ENCODE results near the gene DDX41. TPM values are rescaled to one million over a fixed set of nuclear protein-coding genes. Genes with fewer than 3 reads are reported as not detected.

Gene DDX41
- total RNA-seq, 3 donors from 2014 or later, result 65.3 to 79.2 (median 79.0) TPM

- Histone ChIP-seq H3K36me3 (ENCODE audit: low read depth) (no peaks in the 10 kb centered on the region), H3K9me3 (no peaks in the 10 kb centered on the region), H3K4me1 (ENCODE audit: low read depth) (peaks cover 29% of the 10 kb centered on the region), H3K4me3 (no peak overlapping the region)
- peak; percentile 26 for ATAC-seq
- TF ChIP-seq, protein P1, sequence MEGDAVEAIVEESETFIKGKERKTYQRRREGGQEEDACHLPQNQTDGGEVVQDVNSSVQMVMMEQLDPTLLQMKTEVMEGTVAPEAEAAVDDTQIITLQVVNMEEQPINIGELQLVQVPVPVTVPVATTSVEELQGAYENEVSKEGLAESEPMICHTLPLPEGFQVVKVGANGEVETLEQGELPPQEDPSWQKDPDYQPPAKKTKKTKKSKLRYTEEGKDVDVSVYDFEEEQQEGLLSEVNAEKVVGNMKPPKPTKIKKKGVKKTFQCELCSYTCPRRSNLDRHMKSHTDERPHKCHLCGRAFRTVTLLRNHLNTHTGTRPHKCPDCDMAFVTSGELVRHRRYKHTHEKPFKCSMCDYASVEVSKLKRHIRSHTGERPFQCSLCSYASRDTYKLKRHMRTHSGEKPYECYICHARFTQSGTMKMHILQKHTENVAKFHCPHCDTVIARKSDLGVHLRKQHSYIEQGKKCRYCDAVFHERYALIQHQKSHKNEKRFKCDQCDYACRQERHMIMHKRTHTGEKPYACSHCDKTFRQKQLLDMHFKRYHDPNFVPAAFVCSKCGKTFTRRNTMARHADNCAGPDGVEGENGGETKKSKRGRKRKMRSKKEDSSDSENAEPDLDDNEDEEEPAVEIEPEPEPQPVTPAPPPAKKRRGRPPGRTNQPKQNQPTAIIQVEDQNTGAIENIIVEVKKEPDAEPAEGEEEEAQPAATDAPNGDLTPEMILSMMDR (IDR thresholded peaks at IDR 0.05), result no peak
- peak in 2 of 3 donors; percentile 65 to 77 for DNase-seq
- intact Hi-C loops (cut with DNase I, micrococcal nuclease), result no loop called here
Measured at GRCh38 chr5:177494346-177495195, 22.2 kb downstream of the DDX41 start.

DNA sequence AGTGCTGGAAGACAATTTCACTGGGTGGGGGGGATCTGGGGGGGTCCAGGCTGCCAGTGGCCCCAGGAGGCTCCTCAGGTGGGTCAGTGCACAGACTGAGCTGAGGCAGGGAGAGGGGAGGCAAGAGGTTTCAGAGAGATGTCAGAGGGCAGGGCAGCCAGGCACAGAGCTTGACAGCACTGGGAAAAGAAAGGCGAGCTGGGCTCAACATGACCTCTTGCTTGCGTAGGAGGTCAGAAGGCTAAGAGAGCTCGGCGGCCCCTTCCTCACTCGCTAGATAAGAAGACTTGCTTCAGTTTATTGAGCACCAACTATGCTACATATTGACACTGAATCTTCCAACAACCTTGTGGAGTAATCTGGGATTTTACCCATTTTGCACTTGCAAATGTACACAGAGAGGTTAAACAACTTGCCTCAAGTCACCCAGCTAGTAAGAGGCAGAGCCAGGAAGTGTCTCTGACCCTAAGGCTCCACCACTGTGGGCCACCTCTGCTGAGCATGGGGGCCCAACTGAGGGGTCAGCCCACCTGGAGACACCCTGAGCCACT is 22.9 kb downstream of the DDX41 start:
- H3K4me1 ChIP-seq (ENCODE audit: low read depth), result peaks cover 34% of the 10 kb centered on the region
- no peak overlapping the region for H3K4me3 ChIP-seq
- DNase-seq (no peak), ATAC-seq (no peak)
- no peaks in the 10 kb centered on the region for H3K9me3 ChIP-seq
- no peaks in the 10 kb centered on the region for H3K36me3 ChIP-seq (ENCODE audit: low read depth)
- TF ChIP-seq, protein P1 (IDR thresholded peaks at IDR 0.05), result no peak
- intact Hi-C loops (cut with DNase I, micrococcal nuclease), result no loop called here

DNA sequence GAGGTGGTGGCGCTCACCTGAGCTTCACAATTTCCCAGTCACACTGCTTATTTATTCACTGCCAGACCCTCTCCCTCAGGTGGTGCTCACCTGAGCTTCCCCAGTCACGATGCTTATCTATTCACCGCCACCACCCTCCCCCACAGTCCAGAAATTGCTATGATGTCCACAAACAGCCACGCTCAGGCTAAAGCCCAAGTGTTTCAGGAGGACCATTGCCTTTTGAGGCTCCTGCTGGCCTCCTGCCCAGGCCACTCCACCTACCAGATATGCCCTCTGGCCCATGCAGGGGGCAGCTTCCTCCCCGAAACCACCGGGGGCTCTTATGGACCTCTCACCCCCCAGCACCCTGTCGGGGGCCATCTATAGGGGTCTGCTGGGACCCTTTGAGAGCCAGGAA is 23.9 kb downstream of the DDX41 start:
- TF ChIP-seq, protein P1 (IDR thresholded peaks at IDR 0.05), result no peak
- ATAC-seq, result no peak
- Histone ChIP-seq H3K4me3 (no peak overlapping the region), H3K9me3 (no peaks in the 10 kb centered on the region), H3K36me3 (ENCODE audit: low read depth) (no peaks in the 10 kb centered on the region), H3K4me1 (ENCODE audit: low read depth) (peaks cover 29% of the 10 kb centered on the region)
- intact Hi-C loops (cut with DNase I, micrococcal nuclease), result no loop called here
- DNase-seq, result no peak

DNA sequence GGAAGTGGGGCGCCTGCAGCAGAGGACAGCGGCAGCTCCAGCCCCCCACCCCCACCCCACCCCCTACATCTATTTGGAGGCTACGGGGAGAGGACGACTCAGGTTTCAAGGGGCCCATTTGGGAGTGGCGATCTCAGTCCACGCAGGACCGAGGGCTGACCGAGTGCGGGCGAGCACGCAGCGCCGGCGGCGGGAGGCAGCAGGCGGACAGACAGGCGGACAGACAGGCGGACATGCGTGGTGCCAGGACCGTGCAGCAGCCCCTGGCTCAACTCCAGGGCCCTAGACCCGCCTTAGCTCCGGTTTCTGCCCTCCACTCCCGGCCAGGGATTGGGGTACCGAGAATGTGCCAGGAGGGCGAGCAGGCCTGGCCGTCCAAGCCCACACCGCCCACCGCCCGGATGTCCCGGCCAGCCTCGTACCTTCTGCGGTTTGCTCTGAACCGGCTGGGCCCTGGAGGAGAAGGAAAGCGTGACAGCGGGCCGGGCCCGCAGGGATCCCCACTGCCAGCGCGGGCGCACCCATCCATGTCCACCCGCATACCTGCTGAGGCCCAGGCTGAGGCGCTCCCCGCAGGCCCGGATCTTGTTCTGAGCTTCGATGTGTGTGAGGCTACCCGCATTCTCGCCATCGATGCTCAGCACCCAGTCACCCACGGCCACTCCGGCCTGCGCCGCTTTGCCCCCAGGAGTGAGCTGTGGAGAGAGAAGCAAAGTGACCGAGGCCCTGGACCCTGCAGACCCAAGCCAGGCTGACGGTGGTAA is 24.6 kb downstream of the DDX41 start:
- H3K4me3 ChIP-seq, result no peak overlapping the region
- intact Hi-C loops (cut with DNase I, micrococcal nuclease), result no loop called here
- ATAC-seq (no peak), DNase-seq (no peak)
- TF ChIP-seq, protein P1 (IDR thresholded peaks at IDR 0.05), result no peak
- no peaks in the 10 kb centered on the region for H3K36me3 ChIP-seq (ENCODE audit: low read depth)
- H3K9me3 ChIP-seq, result no peaks in the 10 kb centered on the region
- H3K4me1 ChIP-seq (ENCODE audit: low read depth), result peaks cover 29% of the 10 kb centered on the region

DNA sequence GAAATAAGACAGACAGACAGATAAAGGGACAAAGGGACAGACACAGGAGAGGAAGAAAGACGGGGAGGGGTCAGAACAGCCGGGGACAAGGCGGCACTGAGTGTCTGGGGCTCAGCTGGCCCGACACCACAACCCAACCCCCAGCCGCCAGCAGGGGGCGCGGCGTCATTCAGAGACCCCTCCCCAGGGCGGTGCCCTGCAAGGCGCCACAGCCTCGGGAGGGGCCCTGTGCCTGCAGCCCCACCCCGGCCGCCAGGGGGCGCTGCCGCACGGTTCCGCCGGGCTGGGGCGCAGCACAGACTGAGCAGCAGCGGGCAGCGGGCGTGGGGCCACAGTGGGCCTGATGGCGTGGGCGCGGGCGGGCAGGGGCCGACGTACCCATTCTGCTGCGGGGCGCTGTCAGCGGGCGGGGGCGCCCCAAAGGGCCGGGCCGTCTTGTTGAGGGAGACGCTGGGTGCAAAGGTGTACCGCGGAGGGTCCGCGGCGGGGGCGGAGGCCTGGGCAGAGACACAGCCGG is 25.3 kb downstream of the DDX41 start:
- DNase-seq (peak in 2 of 3 donors; percentile 59 to 65), ATAC-seq (peak; percentile 65)
- intact Hi-C loops (cut with DNase I, micrococcal nuclease), result no loop called here
- TF ChIP-seq, protein P1 (IDR thresholded peaks at IDR 0.05), result peak; percentile 44
- Histone ChIP-seq H3K4me3 (no peak overlapping the region), H3K4me1 (ENCODE audit: low read depth) (peaks cover 26% of the 10 kb centered on the region), H3K9me3 (no peaks in the 10 kb centered on the region), H3K36me3 (ENCODE audit: low read depth) (no peaks in the 10 kb centered on the region)
